Right renal pelvis (tissue), 4 donors: ENCODE measurements around the gene PDE3B. TPM values are rescaled to one million over a fixed set of nuclear protein-coding genes. Genes with fewer than 3 reads are reported as not detected.
"Not testable (repeated sequence)": the region's sequence is repeated elsewhere in the genome, so short reads cannot be mapped to it uniquely, and the experiment has no call there.

Experiments used
- DNase-seq, 4 donors: peaks; one replicate each; pipeline ENCODE4 v3.0.0-alpha.2; 2013; ENCODE audit warnings: low read depth in 4 of 4, low spot score in 3 of 4, missing footprints in 1 of 4
- polyA plus RNA-seq, 4 donors: library from polyadenylated mRNA; unstranded; fragments of 120-200 nt; gene quantifications; one replicate each; pipeline ENCODE4 v1.2.1, GENCODE V29; 2013; ENCODE audit not compliant: insufficient read length in 4 of 4

PDE3B gene
- polyA plus RNA-seq, 4 donors = 8.1 to 9.5 (median 8.4) TPM

DNA sequence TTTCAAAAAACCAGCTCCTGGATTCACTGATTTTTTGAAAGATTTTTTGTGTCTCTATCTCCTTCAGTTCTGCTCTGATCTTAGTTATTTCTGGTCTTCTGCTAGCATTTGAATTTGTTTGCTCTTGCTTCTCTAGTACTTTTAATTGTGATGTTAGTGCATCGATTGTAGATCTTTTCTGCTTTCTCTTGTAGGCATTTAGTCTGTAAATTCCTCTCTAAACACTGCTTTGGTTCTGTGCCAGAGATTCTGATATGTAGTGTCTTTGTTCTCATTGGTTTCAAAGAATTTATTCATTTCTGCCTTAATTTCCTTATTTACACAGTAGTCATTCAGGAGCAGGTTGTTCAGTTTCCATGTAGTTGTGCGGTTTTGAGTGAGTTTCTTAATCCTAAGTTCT, 96.9 kb downstream of the PDE3B start:
- DNase-seq = not testable (repeated sequence)

DNA sequence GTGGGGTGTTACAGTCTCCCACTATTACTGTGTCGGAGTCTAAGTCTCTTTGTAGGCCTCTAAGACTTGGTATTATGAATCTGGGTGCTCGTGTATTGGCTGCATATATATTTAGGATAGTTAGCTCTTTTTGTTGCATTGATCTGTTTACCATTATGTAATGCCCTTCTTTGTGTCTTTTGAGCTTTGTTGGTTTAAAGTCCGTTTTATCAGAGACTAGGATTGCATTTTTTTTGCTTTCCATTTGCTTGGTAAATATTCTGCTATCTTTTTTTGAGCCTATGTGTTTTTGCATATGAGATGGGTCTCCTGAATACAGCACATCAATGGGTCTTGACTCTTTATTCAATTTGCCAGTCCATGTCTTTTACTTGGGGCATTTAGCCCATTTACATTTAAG, 97.6 kb downstream of the PDE3B start:
- no peak for DNase-seq

DNA sequence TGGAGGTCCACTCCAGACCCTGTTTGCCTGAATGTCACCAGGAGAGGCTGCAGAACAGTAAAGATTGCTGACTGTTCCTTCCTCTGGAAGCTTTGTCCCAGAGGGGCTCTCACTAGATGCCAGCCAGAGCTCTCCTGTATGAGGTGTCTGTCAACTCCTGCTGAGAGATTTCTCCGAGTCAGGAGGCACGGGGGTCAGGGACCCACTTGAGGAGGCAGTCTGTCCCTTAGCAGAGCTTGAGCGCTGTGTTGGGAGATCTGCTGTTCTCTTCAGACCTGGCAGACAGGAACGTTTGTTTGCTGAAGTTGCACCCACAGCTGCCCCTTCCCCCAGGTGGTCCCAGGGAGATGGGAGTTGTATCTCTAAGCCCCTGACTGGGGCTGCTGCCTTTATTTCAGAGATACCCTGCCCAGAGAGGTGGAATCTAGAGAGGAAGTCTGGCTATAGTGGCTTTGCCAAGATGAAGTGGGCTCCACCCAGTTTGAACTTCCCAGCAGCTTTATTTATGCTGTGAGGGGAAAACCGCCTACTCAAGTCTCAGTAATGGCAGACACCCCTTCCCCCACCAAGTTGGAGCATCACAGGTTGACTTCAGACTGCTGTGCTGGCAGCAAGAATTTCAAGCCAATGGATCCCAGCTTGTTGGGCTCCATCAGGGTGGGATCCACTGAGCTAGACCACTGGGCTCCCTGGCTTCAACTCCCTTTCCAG, 99.4 kb downstream of the PDE3B start:
- no peak for DNase-seq

DNA sequence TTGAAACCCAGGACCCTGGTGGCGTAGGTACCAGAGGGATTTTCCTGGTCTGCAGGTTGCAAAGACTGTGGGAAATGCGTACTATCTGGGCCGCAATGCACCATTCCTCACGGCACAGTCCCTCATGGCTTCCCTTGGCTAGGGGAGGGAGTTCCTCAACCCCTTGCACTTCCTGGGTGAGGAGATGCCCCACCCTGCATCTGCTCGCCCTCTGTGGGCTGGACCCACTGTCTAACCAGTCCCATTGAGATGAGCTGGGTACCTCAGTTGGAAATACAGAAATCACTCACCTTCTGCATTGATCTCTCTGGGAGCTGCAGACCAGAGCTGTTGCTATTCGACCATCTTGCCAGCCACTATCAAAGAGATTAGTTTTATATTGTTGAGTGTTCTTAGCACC, 100.1 kb downstream of the PDE3B start:
- not testable (repeated sequence) for DNase-seq

DNA sequence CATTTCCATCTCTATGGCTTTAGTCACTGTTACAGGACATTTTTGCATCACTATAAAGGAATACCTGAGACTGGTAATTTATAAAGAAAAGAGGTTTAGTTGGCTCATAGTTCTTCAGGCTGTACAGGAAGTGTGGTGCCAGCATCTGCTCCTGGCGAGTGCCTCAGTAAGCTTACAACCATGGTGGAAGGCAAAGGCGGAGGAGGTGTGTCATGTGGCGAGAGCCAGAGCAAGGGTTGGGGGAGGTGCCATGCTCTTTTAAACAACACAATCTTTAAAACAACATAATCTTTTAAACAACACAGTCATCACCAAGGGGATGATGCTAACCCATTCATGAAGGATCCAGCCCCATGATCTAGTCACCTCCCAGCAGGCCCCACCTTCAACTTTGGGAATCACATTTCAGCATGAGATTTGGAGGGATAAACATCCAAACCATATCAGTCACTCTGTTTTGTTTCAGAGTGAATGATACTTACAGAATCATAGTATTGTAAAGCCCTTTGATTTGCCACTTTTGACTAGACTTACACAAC, 103.3 kb downstream of the PDE3B start:
- DNase-seq = no peak

DNA sequence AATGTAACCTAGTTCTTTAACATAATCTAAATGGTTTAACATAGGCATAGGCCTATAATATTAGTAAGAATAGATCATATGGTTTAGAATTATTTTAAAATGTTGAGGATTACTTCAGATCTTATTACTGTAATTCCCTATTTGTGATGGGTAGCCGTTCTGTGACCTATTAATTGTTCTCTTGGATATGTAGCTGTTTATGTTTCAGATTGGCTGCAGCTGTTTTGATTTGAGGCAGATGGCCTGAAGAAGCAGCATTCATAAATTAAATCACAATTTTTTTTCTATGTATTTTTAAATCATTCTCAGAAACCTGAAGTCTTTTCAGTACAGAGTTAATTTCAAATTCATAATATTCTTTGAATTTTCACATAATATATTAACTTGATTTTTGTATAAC, 104.5 kb downstream of the PDE3B start:
- no peak for DNase-seq

DNA sequence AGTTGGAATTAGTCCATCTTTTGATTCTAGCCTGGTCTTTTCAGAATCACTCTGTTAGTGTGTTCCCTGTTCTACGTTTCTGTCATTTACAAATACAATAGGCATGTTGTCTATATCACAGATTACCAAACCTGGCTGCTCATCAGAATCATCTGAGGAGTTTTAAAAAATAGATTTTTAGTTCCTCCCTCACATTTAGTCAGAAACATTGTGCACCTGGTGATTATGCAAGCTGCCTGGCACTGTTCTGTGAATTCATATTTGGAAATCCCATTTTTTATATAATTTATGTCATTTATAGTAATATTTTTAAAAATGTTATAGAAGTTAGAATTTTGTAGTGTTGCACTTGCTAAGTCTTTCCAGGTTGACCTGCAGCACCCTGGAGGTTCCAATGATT, 107.3 kb downstream of the PDE3B start:
- no peak for DNase-seq

- DNase-seq = no peak
These were observed 108.4 kb downstream of the PDE3B start for GRCh38 chr11:14751975-14752407.

DNA sequence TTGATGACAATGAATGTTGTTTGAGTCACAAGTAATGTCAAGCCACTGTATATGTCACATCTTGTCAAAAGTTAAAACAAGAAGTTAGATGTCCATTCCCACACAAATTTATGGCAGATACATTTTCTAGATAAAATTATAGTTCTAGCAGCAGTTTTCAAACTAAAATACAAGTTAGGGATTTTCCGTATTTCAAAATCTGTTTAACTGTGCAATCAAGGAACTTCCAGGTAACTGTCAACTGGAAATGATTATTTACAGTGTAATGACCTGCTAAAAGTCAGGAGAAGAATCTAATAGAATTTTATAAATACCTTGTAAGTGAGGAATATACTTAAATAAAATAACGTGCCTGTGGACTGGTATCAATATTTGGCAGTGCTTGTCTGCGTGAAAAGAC, 111.5 kb downstream of the PDE3B start:
- no peak for DNase-seq

- no peak for DNase-seq
These were observed 112.7 kb downstream of the PDE3B start for GRCh38 chr11:14756349-14756748.

DNA sequence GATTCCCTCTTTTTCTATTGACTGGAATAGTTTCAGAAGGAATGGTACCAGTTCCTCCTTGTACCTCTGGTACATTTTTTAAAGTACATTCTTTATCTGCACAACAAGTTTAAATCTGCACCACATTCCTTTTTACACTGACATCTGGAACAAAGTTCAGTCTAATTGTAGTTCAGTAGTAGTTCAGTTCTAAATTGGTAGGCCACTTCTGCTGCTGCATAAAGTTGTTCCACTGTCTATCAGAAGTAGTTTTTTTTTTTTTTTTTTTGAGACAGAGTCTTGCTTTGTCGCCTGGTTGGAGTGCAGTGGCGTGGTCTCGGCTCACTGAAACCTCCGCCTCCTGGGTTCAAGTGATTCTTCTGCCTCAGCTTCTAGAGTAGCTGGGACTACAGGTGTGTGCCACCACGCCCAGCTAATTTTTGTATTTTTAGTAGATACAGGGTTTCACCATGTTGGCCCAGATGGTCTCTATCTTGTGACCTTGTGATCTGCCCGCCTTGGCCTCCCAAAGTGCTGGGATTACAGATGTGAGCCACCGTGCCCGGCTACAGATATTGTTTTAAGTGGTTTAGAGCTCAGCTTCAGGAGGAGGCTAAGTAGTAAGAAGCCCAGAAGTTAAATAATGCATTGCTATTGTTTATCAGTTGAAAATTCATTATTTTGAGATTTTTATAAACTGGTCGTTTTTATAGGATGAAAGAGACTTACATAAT, 115.9 kb downstream of the PDE3B start:
- DNase-seq = not testable (repeated sequence)

- no peak for DNase-seq
These were observed 120.6 kb downstream of the PDE3B start for GRCh38 chr11:14764179-14764578.

- no peak for DNase-seq
These were observed 121.2 kb downstream of the PDE3B start for GRCh38 chr11:14764579-14765527.

GRCh38 chr11:14766585-14766984, 123.0 kb downstream of the PDE3B start:
- no peak for DNase-seq

GRCh38 chr11:14768526-14769188, 125.1 kb downstream of the PDE3B start:
- no peak for DNase-seq

- no peak for DNase-seq
These were observed 130.2 kb downstream of the PDE3B start for GRCh38 chr11:14773755-14774154.

GRCh38 chr11:14774721-14775120, 131.1 kb downstream of the PDE3B start:
- DNase-seq = no peak

DNA sequence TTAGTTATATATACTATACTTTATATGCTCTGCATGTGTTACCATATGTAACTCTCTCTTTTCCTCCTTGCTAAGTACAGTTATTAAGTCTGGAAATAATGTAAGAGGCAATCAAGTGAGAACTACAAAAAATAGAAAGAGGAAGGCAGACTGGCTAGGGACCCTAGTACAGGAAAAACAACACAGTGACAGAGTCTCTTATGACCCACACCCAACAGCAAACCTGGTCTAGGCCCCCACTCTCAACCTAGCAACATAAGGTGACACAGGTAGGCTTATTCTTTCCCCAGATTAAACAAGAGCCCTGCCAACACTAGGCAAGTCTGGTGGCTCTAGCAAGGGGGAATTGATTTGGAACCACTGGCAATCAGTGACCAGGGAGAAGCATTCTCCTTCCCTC, 132.3 kb downstream of the PDE3B start:
- no peak for DNase-seq

DNA sequence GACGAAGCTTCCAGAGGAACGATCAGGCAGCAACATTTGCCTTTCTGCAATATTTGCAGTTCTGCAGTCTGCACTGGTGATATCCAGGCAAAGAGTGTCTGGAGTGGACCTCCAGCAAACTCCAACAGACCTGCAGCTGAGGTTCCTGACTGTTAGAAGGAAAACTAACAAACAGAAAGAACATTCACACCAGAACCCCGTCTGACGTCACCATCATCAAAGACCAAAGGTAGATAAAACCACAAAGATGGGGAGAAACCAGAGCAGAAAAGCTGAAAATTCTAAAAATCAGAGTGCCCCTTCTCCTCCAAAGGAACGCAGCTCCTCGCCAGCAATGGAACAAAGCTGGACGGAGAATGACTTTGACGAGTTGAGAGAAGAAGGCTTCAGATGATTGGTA, 134.9 kb downstream of the PDE3B start:
- not testable (repeated sequence) for DNase-seq

GRCh38 chr11:14783788-14784187, 140.2 kb downstream of the PDE3B start:
- no peak for DNase-seq
